SU-DHL-6 (cell line): ENCODE measurements around the gene B3GALNT1.
"Not testable (repeated sequence)": the region's sequence is repeated elsewhere in the genome, so short reads cannot be mapped to it uniquely, and the experiment has no call there.

Experiments used
- H2AFZ ChIP-seq: fragments of 200-600 bp; sonication (generic); 2 replicates; pipeline ENCODE4 v1.6.1; 2014; ENCODE audit warnings: low read depth, mild to moderate bottlenecking, moderate library complexity, mixed read lengths, antibody characterized with exemption, low read length; ENCODE audit not compliant: severe bottlenecking
- H3F3A ChIP-seq: fragments of 200-600 bp; shearing (Covaris generic); 2 replicates; pipeline ENCODE4 v1.6.0; 2016; ENCODE audit warnings: antibody characterized with exemption, mild to moderate bottlenecking; ENCODE audit not compliant: insufficient read depth
- H3K27ac ChIP-seq: fragments of 200-600 bp; sonication (generic); 2 replicates; pipeline ENCODE4 v1.5.1; 2016; ENCODE audit warnings: low read depth, mild to moderate bottlenecking, low read length, moderate library complexity, mixed read lengths
- H3K27me3 ChIP-seq: fragments of 200-600 bp; sonication (generic), shearing (Covaris generic); 2 replicates; pipeline ENCODE4 v1.6.0; 2014; ENCODE audit warnings: mild to moderate bottlenecking, low read length
- H3K36me3 ChIP-seq: fragments of 200-600 bp; sonication (generic); 2 replicates; pipeline ENCODE4 v1.6.1; 2014; ENCODE audit warnings: mild to moderate bottlenecking, low read length, mixed read lengths
- H3K4me2 ChIP-seq: fragments of 300-600, 200-600 bp; shearing (Covaris generic), sonication (generic); 2 replicates; pipeline ENCODE4 v1.6.0; 2014; ENCODE audit warnings: low read length, low read depth, mild to moderate bottlenecking; ENCODE audit not compliant: poor library complexity, severe bottlenecking
- H3K4me3 ChIP-seq: fragments of 200-600 bp; sonication (generic); 2 replicates; pipeline ENCODE4 v1.5.1; 2014; ENCODE audit warnings: antibody characterized with exemption, low read length, mild to moderate bottlenecking, mixed read lengths; ENCODE audit not compliant: insufficient read depth, poor library complexity, severe bottlenecking
- H3K79me2 ChIP-seq: fragments of 200-600 bp; sonication (generic); 2 replicates; pipeline ENCODE4 v1.6.1; 2014; ENCODE audit warnings: mild to moderate bottlenecking, low read length, moderate library complexity; ENCODE audit not compliant: insufficient read depth
- H3K9ac ChIP-seq: fragments of 200-600 bp; sonication (generic); 2 replicates; pipeline ENCODE4 v1.7.0; 2014; ENCODE audit warnings: mild to moderate bottlenecking, low read length
- H3K9me2 ChIP-seq: fragments of 200-600 bp; sonication (generic); replicated peaks from 2 replicates; pipeline ENCODE4 v1.6.1; 2014; ENCODE audit warnings: low read length; ENCODE audit not compliant: insufficient read depth
- H3K9me3 ChIP-seq: fragments of 200-600 bp; sonication (generic); 2 replicates; pipeline ENCODE4 v1.6.1; 2014; ENCODE audit warnings: low read length, mixed read lengths; ENCODE audit not compliant: insufficient read depth
- H4K20me1 ChIP-seq: fragments of 200-600 bp; sonication (generic); 2 replicates; pipeline ENCODE4 v1.6.1; 2014; ENCODE audit warnings: low read depth, mild to moderate bottlenecking, antibody characterized with exemption, low read length, moderate library complexity, mixed read lengths
- CTCF ChIP-seq: fragments of 200-600 bp; sonication (generic); IDR thresholded peaks from one replicate; pipeline ENCODE4 v1.5.1; 2017; ENCODE audit warnings: antibody characterized with exemption, mild to moderate bottlenecking, low read length, moderate library complexity; ENCODE audit not compliant: insufficient read depth, poor library complexity, severe bottlenecking
- EZH2phosphoT487 ChIP-seq: fragments of 200-600 bp; sonication (generic), shearing (Covaris generic); conservative IDR thresholded peaks from 2 replicates; pipeline ENCODE4 v1.6.1; 2018; ENCODE audit warnings: mild to moderate bottlenecking, antibody characterized with exemption, low read length, moderate library complexity, mixed read lengths

B3GALNT1 gene

DNA sequence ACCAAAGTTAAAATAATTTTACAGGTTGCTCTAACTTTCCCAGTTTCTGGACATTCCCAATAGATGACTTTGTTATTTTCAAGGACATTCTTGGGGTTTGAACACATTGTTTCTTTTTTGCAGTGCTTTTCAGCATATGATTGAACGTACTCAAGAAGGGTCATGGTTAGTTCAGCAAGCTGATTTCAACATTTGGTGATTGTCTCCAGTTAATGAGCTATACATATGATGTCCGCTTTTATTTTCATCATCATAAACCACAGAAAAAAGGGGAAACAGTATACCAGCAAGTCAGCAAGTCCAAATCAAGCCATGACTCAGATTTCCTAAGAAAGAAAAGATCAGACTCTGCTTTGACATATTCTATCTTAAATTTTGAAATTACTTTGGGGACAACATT, 69.4 kb downstream of the B3GALNT1 start:
- TF ChIP-seq CTCF, result no peak
- no peak for TF ChIP-seq EZH2phosphoT487
- Histone ChIP-seq H3K79me2 (no peaks in the 10 kb centered on the region), H3F3A (no peaks in the 10 kb centered on the region), H3K9me3 (no peaks in the 10 kb centered on the region), H3K4me3 (no peak overlapping the region), H3K9ac (no peak overlapping the region), H3K36me3 (no peaks in the 10 kb centered on the region), H3K9me2 (no peaks in the 10 kb centered on the region), H4K20me1 (no peaks in the 10 kb centered on the region), H2AFZ (no peak overlapping the region), H3K27me3 (no peaks in the 10 kb centered on the region), H3K27ac (no peak overlapping the region), H3K4me2 (no peak overlapping the region)

DNA sequence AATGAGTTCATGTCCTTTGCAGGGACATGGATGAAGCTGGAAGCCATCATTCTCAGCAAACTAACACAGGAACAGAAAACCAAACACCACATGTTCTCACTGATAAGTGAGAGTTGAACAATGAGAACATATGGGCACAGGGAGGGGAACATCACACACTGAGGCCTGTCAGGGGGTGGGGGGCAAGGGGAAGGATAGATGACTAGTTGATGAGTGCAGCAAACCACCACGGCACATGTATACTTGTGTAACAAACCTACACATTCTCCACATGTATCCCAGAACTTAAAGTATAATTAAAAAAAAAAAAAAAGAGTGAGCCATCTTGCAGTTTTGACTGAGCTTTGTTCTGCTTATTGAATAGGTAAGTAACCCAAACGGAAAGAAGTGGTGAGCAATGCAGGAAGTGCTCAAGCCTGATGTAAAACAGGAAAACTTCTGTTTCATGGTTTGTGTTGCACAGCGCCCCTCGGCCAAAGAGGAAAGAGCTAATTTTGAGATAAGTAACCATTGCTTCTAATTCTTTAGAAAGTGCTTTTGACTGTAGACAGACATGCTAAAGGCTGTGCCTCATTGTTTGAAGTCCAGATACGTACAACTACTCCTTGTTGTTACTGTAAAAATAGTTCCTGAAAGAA, 70.1 kb downstream of the B3GALNT1 start:
- H3F3A ChIP-seq, H3K4me2 ChIP-seq, H3K4me3 ChIP-seq, H3K79me2 ChIP-seq, H4K20me1 ChIP-seq, H3K9me2 ChIP-seq, H3K9me3 ChIP-seq, H3K27me3 ChIP-seq, H3K36me3 ChIP-seq, H3K9ac ChIP-seq, H2AFZ ChIP-seq, H3K27ac ChIP-seq: not testable (repeated sequence)
